Heart left ventricle (tissue), 16 donors: ENCODE data around the gene TAS1R3. TPM values are rescaled to one million over a fixed set of nuclear protein-coding genes. Genes with fewer than 3 reads are reported as not detected.

Source experiments
- ATAC-seq, 4 donors: fragments of 200-7000 bp; cut with Tn5 transposase; one replicate each; pipeline ENCODE4 v1.9.1; 2020 to 2022; ENCODE audit warnings: moderate library complexity in 4 of 4, mild to moderate bottlenecking in 3 of 4, moderate number of reproducible peaks in 1 of 4
- DNase-seq, 5 donors: peaks; one replicate each; pipeline ENCODE4 v3.0.0-alpha.2; 2020
- H3K27ac ChIP-seq, 12 donors: fragments of 200-600 bp; sonication (generic) in 4 of 12; one replicate each; pipeline versions ENCODE4 v1.5.0 to v1.8.0; 2016 to 2022; ENCODE audit warnings: mild to moderate bottlenecking in 2 of 12
- H3K27me3 ChIP-seq, 9 donors: fragments of 200-600 bp; sonication (generic) in 2 of 9; one replicate each; pipeline versions ENCODE4 v1.5.1 to v1.8.0; 2016 to 2022; ENCODE audit warnings: mild to moderate bottlenecking in 3 of 9
- H3K36me3 ChIP-seq, 9 donors: fragments of 200-600 bp; sonication (generic) in 2 of 9; one replicate each; pipeline versions ENCODE4 v1.5.0 to v1.8.0; 2018 to 2022; ENCODE audit warnings: mild to moderate bottlenecking in 2 of 9
- H3K4me1 ChIP-seq, 12 donors: fragments of 200-600 bp; sonication (generic) in 4 of 12; one replicate each; pipeline versions ENCODE4 v1.5.0 to v1.8.0; 2016 to 2022; ENCODE audit warnings: mild to moderate bottlenecking in 3 of 12
- H3K4me3 ChIP-seq, 12 donors: fragments of 200-600 bp; sonication (generic) in 4 of 12; one replicate each; pipeline versions ENCODE4 v1.5.0 to v1.8.0; 2017 to 2022; ENCODE audit warnings: mild to moderate bottlenecking in 9 of 12, moderate library complexity in 4 of 12
- H3K9me3 ChIP-seq, 12 donors: fragments of 200-600 bp; sonication (generic) in 4 of 12; one replicate each; pipeline versions ENCODE4 v1.5.0 to v1.8.0; 2016 to 2022; ENCODE audit warnings: mild to moderate bottlenecking in 1 of 12
- POLR2A ChIP-seq, 2 donors: fragments of 450-650 bp; IDR thresholded peaks; one replicate each; pipeline ENCODE4 v1.6.1; 2017; ENCODE audit warnings: antibody characterized with exemption in 2 of 2, mild to moderate bottlenecking in 2 of 2, moderate library complexity in 2 of 2
- WGBS, 4 donors: extraction: QIAGEN DNeasy Blood & Tissue Kit in 2 of 4; methylation state at CpG; one replicate each; pipeline versions ENCODE4 v1.1.5 to v1.1.7; 2013 to 2018; 5-methylcytosine and 5-hydroxymethylcytosine counted together
- intact Hi-C, 10 donors: fragments of 100-400 bp; cut with DNase I; formaldehyde crosslinking; loops; one replicate each; pipeline versions ENCODE4 v1.11.1 to v1.14.2; 2022
- long read RNA-seq, 3 donors: library from polyadenylated mRNA; unstranded; transcript quantifications; one replicate each; pipeline ENCODE4 v2.0.0, GENCODE V29; 2020 to 2021
- polyA plus RNA-seq, 2 donors: library from polyadenylated mRNA; stranded (reverse); fragments of 200-250 nt; gene quantifications; one replicate each; pipeline ENCODE4 v1.2.3, GENCODE V29; 2013
- total RNA-seq, 9 donors: library from RNA; depleted of rRNA in 2 of 9; stranded (reverse); fragments of >200 nt in 2 of 9; fragmentation: NEBNext Ultra II Directional in 3 of 9; extraction: Animal tissue kit (Norgen Biotek cat#: 25700) in 3 of 9; gene quantifications; one replicate each; pipeline versions ENCODE4 v1.1.0 to v1.2.4, GENCODE V29; 2016 to 2023
- TF ChIP-seq, protein P1 (sequence below), 12 donors: fragments of 200-600 bp; sonication (generic) in 4 of 12; IDR thresholded peaks; one replicate each; pipeline versions ENCODE4 v1.5.0 to v1.8.0; 2018 to 2022; ENCODE audit warnings: antibody characterized with exemption in 12 of 12, mild to moderate bottlenecking in 5 of 12
- donor health status: ischemic (EF 13 %, LVEDD 7.1; RV severe dilation, severe dysfunction).
- donor health status: healthy with polysubstance abuse.
- donor health status: DM: no; HTN: yes; CAD: no.
- donor health status: DM: no; HTN: no; CAD: no.
- donor health status: ischemic (EF 25% LVEDD 6.9; RV normal size, moderate dysfunction).
- donor health status: ischemic (EF 25% LVEDD 5.7; RV mildly dilated, moderate dysfunction).
- donor health status: healthy.
- donor health status: DM: yes; HTN: yes; CAD: no.
- donor health status: ischemic (EF 35%, LVEDD 5.7; RV mildly dilated, moderate dysfunction).
- donor health status: nonischemic (EF 11% LVEDD 7.7; RV severe dilation, severe dysfunction).
- donor health status: DM: yes; HTN: yes; CAD: no.
- donor health status: PGD.
- donor health status: ischemic (EF 29% LVEDD 5.4; RV normal size, mild dysfunction).
- donor health status: nonischemic (EF 23%, LVEDD 6.1; RV moderate dilation, normal function).

TAS1R3 gene
- total RNA-seq (under 1 TPM; 0.21 to 0.80 (median 0.38) TPM), polyA plus RNA-seq (1 to 10 TPM in 1 of 2 donors, under 1 TPM in 1; 0.24 to 1.3 TPM)
- long read RNA-seq, donor 1, partial matches to known transcripts = 1 of 1 reads
- long read RNA-seq, donor 1, other reads (novel, unspliced or antisense) = 0 of 1 reads
- long read RNA-seq, donor 2, partial matches to known transcripts = 1 of 1 reads
- long read RNA-seq, donor 2, other reads (novel, unspliced or antisense) = 0 of 1 reads
- long read RNA-seq, donor 3 = 0 reads

- Histone ChIP-seq H3K27ac (no peak within 1 kb of the TSS), H3K27me3 (no peaks in the 10 kb centered on the region), H3K9me3 (no peaks in the 10 kb centered on the region), H3K4me3 (no peak within 1 kb of the TSS), H3K4me1 (peaks cover 2 to 46% (median 14%) of the 10 kb centered on the region in 12 donors), H3K36me3 (peaks cover 0 to 31% (median 22%) of the 10 kb centered on the region in 9 donors)
- no peak for TF ChIP-seq POLR2A (IDR thresholded peaks at IDR 0.05)
- TF ChIP-seq, protein P1, sequence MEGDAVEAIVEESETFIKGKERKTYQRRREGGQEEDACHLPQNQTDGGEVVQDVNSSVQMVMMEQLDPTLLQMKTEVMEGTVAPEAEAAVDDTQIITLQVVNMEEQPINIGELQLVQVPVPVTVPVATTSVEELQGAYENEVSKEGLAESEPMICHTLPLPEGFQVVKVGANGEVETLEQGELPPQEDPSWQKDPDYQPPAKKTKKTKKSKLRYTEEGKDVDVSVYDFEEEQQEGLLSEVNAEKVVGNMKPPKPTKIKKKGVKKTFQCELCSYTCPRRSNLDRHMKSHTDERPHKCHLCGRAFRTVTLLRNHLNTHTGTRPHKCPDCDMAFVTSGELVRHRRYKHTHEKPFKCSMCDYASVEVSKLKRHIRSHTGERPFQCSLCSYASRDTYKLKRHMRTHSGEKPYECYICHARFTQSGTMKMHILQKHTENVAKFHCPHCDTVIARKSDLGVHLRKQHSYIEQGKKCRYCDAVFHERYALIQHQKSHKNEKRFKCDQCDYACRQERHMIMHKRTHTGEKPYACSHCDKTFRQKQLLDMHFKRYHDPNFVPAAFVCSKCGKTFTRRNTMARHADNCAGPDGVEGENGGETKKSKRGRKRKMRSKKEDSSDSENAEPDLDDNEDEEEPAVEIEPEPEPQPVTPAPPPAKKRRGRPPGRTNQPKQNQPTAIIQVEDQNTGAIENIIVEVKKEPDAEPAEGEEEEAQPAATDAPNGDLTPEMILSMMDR (IDR thresholded peaks at IDR 0.05) = no peak
- no peak for DNase-seq
- intact Hi-C loops = no loop called here
- 73 to 84% (median 79%) methylated on average over 21 to 41 of the region's 41 CpGs for WGBS, 4 donors
- no peak for ATAC-seq
Measured at GRCh38 chr1:1331068-1331965, at the start of gene TAS1R3. Gene TAS1R3, plus strand, starts transcription at chr1:1331280. Its CDS starts 66 bp downstream, at chr1:1331346.

DNA sequence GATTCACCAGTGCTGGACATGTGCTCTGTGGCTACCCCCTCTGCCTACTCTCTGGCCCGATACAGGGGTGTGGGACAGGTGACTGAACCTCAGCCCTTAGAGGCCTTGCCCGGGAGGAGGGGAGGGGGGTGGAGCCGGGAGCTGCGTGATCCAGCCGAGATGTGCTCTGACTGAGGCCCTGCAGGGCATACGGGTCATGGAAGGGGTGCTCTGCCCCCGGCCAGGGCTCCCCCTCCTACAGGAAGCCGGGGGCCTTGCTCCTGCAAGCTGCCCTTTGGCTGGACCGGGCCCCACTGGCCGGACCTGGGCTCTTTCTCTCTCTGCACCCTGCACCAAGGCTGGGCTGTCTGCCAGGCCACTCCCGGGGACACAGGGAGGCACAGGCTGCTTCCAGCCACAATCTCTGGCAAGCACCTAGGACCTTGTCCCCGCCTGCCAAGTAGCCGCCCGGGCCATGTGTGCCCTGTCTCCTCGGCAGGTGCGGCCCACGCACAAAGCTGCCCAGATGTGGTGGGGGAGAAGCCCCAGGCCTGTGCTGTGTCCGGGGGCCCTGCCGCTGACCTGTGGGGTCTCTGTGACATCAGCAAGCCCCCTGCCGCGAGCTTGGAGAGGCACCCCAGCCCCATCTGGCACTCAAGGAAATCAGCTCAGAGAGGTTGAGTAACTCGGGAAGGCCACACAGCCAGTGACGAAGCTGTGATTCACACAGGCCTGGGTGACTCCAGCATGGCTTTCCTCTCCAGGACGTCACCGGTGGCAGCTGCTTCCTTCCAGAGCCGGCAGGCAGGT, 49.4 kb upstream of the TAS1R3 start:
- no peaks in the 10 kb centered on the region for H3K9me3 ChIP-seq
- H3K4me3 ChIP-seq = no peak overlapping the region
- peak overlapping the region in 3 of 12 donors; percentile 24 to 55 (median 37) for H3K27ac ChIP-seq
- no peak for TF ChIP-seq POLR2A (IDR thresholded peaks at IDR 0.05)
- TF ChIP-seq, protein P1 (IDR thresholded peaks at IDR 0.05) = no peak
- 28 to 41% (median 37%) methylated on average over 10 to 26 of the region's 26 CpGs for WGBS, 4 donors
- DNase-seq = peak; percentile 80 to 92 (median 87)
- no peaks in the 10 kb centered on the region for H3K36me3 ChIP-seq
- peaks cover 0 to 12% (median 0%) of the 10 kb centered on the region in 12 donors for H3K4me1 ChIP-seq
- H3K27me3 ChIP-seq = peaks cover 0 to 20% (median 5%) of the 10 kb centered on the region in 9 donors
- ATAC-seq = peak; percentile 81 to 94 (median 90)
- intact Hi-C loops = no loop called here

- peak in 1 of 5 donors; percentile 19 for DNase-seq
- WGBS, 4 donors = 84 to 89% (median 88%) methylated on average over 14 of the region's 14 CpGs
Measured at GRCh38 chr1:1282998-1283397, 48.1 kb upstream of the TAS1R3 start.

More at GRCh38 chr1:1282998-1283397, 48.1 kb upstream of the TAS1R3 start:
- TF ChIP-seq POLR2A (IDR thresholded peaks at IDR 0.05) = no peak
- TF ChIP-seq, protein P1 (IDR thresholded peaks at IDR 0.05) = no peak
- H3K4me3 ChIP-seq = no peak overlapping the region
- no peak for ATAC-seq
- H3K27ac ChIP-seq = no peak overlapping the region
- intact Hi-C loops = no loop called here
- H3K27me3 ChIP-seq = peaks cover 0 to 23% (median 5%) of the 10 kb centered on the region in 9 donors
- H3K36me3 ChIP-seq = no peaks in the 10 kb centered on the region
- H3K9me3 ChIP-seq = no peaks in the 10 kb centered on the region
- H3K4me1 ChIP-seq = peaks cover 0 to 12% (median 0%) of the 10 kb centered on the region in 12 donors
